ENCODE data around the gene CTNND2. TPM values are rescaled to one million over a fixed set of nuclear protein-coding genes. Genes with fewer than 3 reads are reported as not detected.

CTNND2 gene
- total and polyA plus RNA-seq, 2 donors (not counting 1 experiment from before 2014, with no cell fraction given): not detected

DNA sequence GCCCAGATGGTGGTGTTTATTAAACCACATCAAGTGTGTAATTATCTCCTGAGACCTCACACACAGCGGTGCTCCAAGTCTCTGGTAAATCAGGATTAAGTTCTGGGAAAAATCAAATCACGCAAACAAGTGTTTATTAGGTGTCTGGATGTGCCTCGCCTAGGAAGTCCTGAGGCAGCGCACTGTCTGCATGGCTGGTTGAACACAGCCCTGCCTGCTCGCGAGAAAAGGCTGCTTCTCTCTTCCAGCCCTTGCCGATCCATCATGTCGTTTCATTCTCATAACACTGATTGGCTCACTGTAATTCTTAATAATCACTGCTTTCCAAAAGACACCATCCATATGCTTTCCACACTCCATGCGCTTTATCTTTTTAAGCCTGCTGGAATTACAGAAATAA is 913.6 kb downstream of the CTNND2 start:
- Mint-ChIP-seq H3K4me3 (no peak overlapping the region), H3K27ac (no peak overlapping the region), H3K4me1 (peaks cover 8% of the 10 kb centered on the region), H3K27me3 (peaks cover 39% of the 10 kb centered on the region), H3K9me3 (ENCODE audit: insufficient read depth) (no peaks in the 10 kb centered on the region)
- Histone ChIP-seq H3K4me2 (replicated peaks; ENCODE audit: low read depth, low read length, poor library complexity, severe bottlenecking) (no peak overlapping the region), H3K27ac (ENCODE audit: low read length in 2 of 2) (no peak overlapping the region), H3K9me3 (ENCODE audit: control extremely low read depth in 1 of 3, control insufficient read depth in 2 of 3, insufficient read depth in 1 of 3, low read length in 2 of 3) (no peaks in the 10 kb centered on the region), H3K4me1 (ENCODE audit: control insufficient read depth in 2 of 2, insufficient read depth in 2 of 2, low read length in 2 of 2) (peaks cover 4 to 5% of the 10 kb centered on the region in 2 donors), H3K27me3 (replicated peaks in 1 of 4; ENCODE audit: control extremely low read depth in 1 of 4, control insufficient read depth in 3 of 4, insufficient read depth in 4 of 4, low read length in 3 of 4) (peaks cover 0 to 29% (median 2%) of the 10 kb centered on the region in 4 experiments), H3K4me3 (ENCODE audit: control extremely low read depth in 1 of 5, extremely low read depth in 1 of 5, insufficient read depth in 1 of 5, low read depth in 2 of 5, low read length in 4 of 5) (no peak overlapping the region), H3K79me2 (ENCODE audit: control insufficient read depth, insufficient read depth, low read length) (no peaks in the 10 kb centered on the region), H3K36me3 (replicated peaks in 1 of 2; ENCODE audit: control extremely low read depth in 1 of 2, control insufficient read depth in 1 of 2, extremely low read depth in 1 of 2, insufficient read depth in 2 of 2, low read length in 1 of 2) (no peaks in the 10 kb centered on the region), H4K20me1 (ENCODE audit: control insufficient read depth, insufficient read depth, low read length, poor library complexity, severe bottlenecking) (no peaks in the 10 kb centered on the region), H3K9ac (ENCODE audit: low read length) (no peak overlapping the region), H2AFZ (ENCODE audit: insufficient read depth, low read depth, low read length, poor library complexity, severe bottlenecking) (no peak overlapping the region)
- WGBS (ENCODE audit: insufficient coverage): 98% methylated on average over 8 of the region's 9 CpGs
- no peak for ATAC-seq (ENCODE audit: low read depth)
- POLR2A ChIA-PET: no interaction called here
- intact Hi-C loops (cut with micrococcal nuclease): no loop called here
- DNase-seq: no peak
- CTCF ChIA-PET: no interaction called here
- TF ChIP-seq, protein P1, sequence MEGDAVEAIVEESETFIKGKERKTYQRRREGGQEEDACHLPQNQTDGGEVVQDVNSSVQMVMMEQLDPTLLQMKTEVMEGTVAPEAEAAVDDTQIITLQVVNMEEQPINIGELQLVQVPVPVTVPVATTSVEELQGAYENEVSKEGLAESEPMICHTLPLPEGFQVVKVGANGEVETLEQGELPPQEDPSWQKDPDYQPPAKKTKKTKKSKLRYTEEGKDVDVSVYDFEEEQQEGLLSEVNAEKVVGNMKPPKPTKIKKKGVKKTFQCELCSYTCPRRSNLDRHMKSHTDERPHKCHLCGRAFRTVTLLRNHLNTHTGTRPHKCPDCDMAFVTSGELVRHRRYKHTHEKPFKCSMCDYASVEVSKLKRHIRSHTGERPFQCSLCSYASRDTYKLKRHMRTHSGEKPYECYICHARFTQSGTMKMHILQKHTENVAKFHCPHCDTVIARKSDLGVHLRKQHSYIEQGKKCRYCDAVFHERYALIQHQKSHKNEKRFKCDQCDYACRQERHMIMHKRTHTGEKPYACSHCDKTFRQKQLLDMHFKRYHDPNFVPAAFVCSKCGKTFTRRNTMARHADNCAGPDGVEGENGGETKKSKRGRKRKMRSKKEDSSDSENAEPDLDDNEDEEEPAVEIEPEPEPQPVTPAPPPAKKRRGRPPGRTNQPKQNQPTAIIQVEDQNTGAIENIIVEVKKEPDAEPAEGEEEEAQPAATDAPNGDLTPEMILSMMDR (IDR thresholded peaks at IDR 0.05): no peak
- no peak for TF ChIP-seq EZH2 (IDR thresholded peaks at IDR 0.05; ENCODE audit: borderline replicate concordance, insufficient read depth, low read depth, low read length, poor library complexity, severe bottlenecking)

DNA sequence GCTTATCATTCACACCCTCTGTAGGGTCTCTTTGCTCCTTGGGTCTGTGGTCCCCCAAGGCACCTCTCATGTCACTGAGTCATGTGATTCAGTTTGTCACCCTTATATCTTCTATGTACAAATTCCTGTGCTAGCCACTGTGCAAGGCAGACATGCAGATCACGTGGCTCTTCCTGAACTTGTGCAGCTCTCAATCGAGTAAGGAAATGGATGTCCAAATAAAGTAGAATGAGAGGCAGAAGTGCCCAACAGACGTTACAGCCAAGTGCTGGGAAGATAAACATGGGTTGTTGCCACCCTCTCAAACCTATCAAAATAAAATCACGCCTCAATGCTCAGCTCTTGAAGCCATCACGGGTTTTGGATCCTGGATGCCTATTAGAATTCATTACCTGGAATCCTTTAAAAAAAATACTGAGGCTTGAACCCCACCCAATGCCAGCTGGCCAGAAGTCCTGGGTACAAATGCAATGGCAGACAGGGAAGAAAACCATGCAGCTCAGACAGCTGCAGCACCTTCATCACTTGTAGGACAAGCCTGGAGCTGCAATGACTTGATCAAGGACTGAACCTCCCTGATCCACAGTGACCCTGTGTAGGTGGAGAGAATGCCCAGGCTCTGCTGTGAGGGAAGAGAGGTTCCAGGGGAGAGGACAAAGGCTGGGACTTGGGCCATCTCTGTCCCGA is 914.5 kb downstream of the CTNND2 start:
- Histone ChIP-seq H3K27me3 (replicated peaks in 1 of 4; ENCODE audit: control extremely low read depth in 1 of 4, control insufficient read depth in 3 of 4, insufficient read depth in 4 of 4, low read length in 3 of 4) (peaks cover 0 to 29% (median 2%) of the 10 kb centered on the region in 4 experiments), H3K79me2 (ENCODE audit: control insufficient read depth, insufficient read depth, low read length) (no peaks in the 10 kb centered on the region), H3K9ac (ENCODE audit: low read length) (no peak overlapping the region), H3K4me2 (replicated peaks; ENCODE audit: low read depth, low read length, poor library complexity, severe bottlenecking) (no peak overlapping the region), H4K20me1 (ENCODE audit: control insufficient read depth, insufficient read depth, low read length, poor library complexity, severe bottlenecking) (no peaks in the 10 kb centered on the region), H3K9me3 (ENCODE audit: control extremely low read depth in 1 of 3, control insufficient read depth in 2 of 3, insufficient read depth in 1 of 3, low read length in 2 of 3) (no peaks in the 10 kb centered on the region), H3K4me1 (ENCODE audit: control insufficient read depth in 2 of 2, insufficient read depth in 2 of 2, low read length in 2 of 2) (peaks cover 4 to 5% of the 10 kb centered on the region in 2 donors), H3K4me3 (ENCODE audit: control extremely low read depth in 1 of 5, extremely low read depth in 1 of 5, insufficient read depth in 1 of 5, low read depth in 2 of 5, low read length in 4 of 5) (no peak overlapping the region), H3K36me3 (replicated peaks in 1 of 2; ENCODE audit: control extremely low read depth in 1 of 2, control insufficient read depth in 1 of 2, extremely low read depth in 1 of 2, insufficient read depth in 2 of 2, low read length in 1 of 2) (no peaks in the 10 kb centered on the region), H2AFZ (ENCODE audit: insufficient read depth, low read depth, low read length, poor library complexity, severe bottlenecking) (no peak overlapping the region), H3K27ac (ENCODE audit: low read length in 2 of 2) (no peak overlapping the region)
- TF ChIP-seq EZH2 (IDR thresholded peaks at IDR 0.05; ENCODE audit: borderline replicate concordance, insufficient read depth, low read depth, low read length, poor library complexity, severe bottlenecking): no peak
- TF ChIP-seq, protein P1 (IDR thresholded peaks at IDR 0.05): no peak
- Mint-ChIP-seq H3K4me3 (no peak overlapping the region), H3K27me3 (peaks cover 33% of the 10 kb centered on the region), H3K9me3 (ENCODE audit: insufficient read depth) (no peaks in the 10 kb centered on the region), H3K4me1 (peaks cover 8% of the 10 kb centered on the region), H3K27ac (no peak overlapping the region)
- POLR2A ChIA-PET: no interaction called here
- ATAC-seq (ENCODE audit: low read depth) (no peak), DNase-seq (no peak)
- CTCF ChIA-PET: interaction anchor here (0.6 to 0.9 kb wide), 2 partner anchors 12 to 1785 kb away, joined by 3 read pairs; no protein-coding TSS in a partner anchor
- WGBS (ENCODE audit: insufficient coverage): 48% methylated on average over 5 of the region's 6 CpGs
- intact Hi-C loops (cut with micrococcal nuclease): no loop called here
